Progenitor cell of endocrine pancreas (in vitro differentiated cells): ENCODE results near the gene ERN1. TPM values are rescaled to one million over a fixed set of nuclear protein-coding genes. Genes with fewer than 3 reads are reported as not detected.

ENCODE experiments used
- DNase-seq: peaks from one replicate; pipeline ENCODE4 v3.0.0; 2021; ENCODE audit warnings: low spot score; ENCODE audit not compliant: unreplicated experiment
- H3K27ac Mint-ChIP-seq: 2 replicates; pipeline ENCODE4 v1.8.0; 2021; ENCODE audit warnings: mild to moderate bottlenecking, moderate library complexity, mixed read lengths
- H3K27me3 Mint-ChIP-seq: 2 replicates; pipeline ENCODE4 v1.8.0; 2021; ENCODE audit warnings: mixed read lengths
- H3K36me3 Mint-ChIP-seq: 2 replicates; pipeline ENCODE4 v1.8.0; 2022; ENCODE audit warnings: mixed read lengths; ENCODE audit not compliant: insufficient read depth
- H3K4me1 Mint-ChIP-seq: 2 replicates; pipeline ENCODE4 v1.8.0; 2021; ENCODE audit warnings: low read depth, mixed read lengths
- H3K4me3 Mint-ChIP-seq: 2 replicates; pipeline ENCODE4 v1.8.0; 2021; ENCODE audit warnings: low read depth, mild to moderate bottlenecking, moderate library complexity, mixed read lengths
- H3K9me3 Mint-ChIP-seq: 2 replicates; pipeline ENCODE4 v1.8.0; 2021; ENCODE audit warnings: low read depth, mixed read lengths
- CTCF ChIP-seq: fragments of 200-600 bp; sonication (generic); IDR thresholded peaks from one replicate; pipeline ENCODE4 v1.5.0; 2021; ENCODE audit warnings: antibody characterized with exemption, mild to moderate bottlenecking; ENCODE audit not compliant: unreplicated experiment
- total RNA-seq: library from RNA; stranded (reverse); gene quantifications from 2 replicates; pipeline ENCODE4 v1.2.1, GENCODE V29; 2021

The ERN1 gene
- total RNA-seq, 1 donor from 2014 or later, result 43.1 TPM

GRCh38 chr17:63991611-63992010 is 138.3 kb downstream of the ERN1 start:
- no peaks in the 10 kb centered on the region for H3K36me3 Mint-ChIP-seq
- peaks cover 17% of the 10 kb centered on the region for H3K4me1 Mint-ChIP-seq
- no peak overlapping the region for H3K4me3 Mint-ChIP-seq

GRCh38 chr17:63989622-63990345 is 140.2 kb downstream of the ERN1 start:
- no peak for DNase-seq
- no peaks in the 10 kb centered on the region for H3K9me3 Mint-ChIP-seq

More at GRCh38 chr17:63991611-63992010, 138.3 kb downstream of the ERN1 start:
- Mint-ChIP-seq H3K27ac (no peak overlapping the region), H3K27me3 (peaks cover 66% of the 10 kb centered on the region), H3K9me3 (no peaks in the 10 kb centered on the region)
- no peak for DNase-seq
- no peak for TF ChIP-seq CTCF

More at GRCh38 chr17:63989622-63990345, 140.2 kb downstream of the ERN1 start:
- H3K27ac Mint-ChIP-seq, result no peak overlapping the region
- H3K36me3 Mint-ChIP-seq, result no peaks in the 10 kb centered on the region
- no peak overlapping the region for H3K4me3 Mint-ChIP-seq
- TF ChIP-seq CTCF, result no peak
- H3K27me3 Mint-ChIP-seq, result peaks cover 56% of the 10 kb centered on the region
- H3K4me1 Mint-ChIP-seq, result peaks cover 19% of the 10 kb centered on the region

Other genes with a start within 250 kb of the ERN1 start
- not detected in 2 replicates for gene GH2, start 248.2 kb downstream of the ERN1 start, total RNA-seq
- gene CSH1, start 233.6 kb downstream of the ERN1 start, total RNA-seq, result not detected in 2 replicates
- not detected in 2 replicates for gene CSHL1, start 218.9 kb downstream of the ERN1 start, total RNA-seq
- not detected in 2 replicates for gene GH1, start 211.3 kb downstream of the ERN1 start, total RNA-seq
- gene CD79B, start 197.8 kb downstream of the ERN1 start, total RNA-seq, result not detected in 2 replicates
- gene SCN4A, start 157.2 kb downstream of the ERN1 start, total RNA-seq, result 0.10 and 0.55 TPM in 2 replicates
- gene PRR29, start 131.8 kb downstream of the ERN1 start, total RNA-seq, result 2.8 and 3.7 TPM in 2 replicates
- gene ICAM2, start 109.5 kb downstream of the ERN1 start, total RNA-seq, result 0.72 and 0.91 TPM in 2 replicates
- gene TEX2, start 133.1 kb upstream of the ERN1 start, total RNA-seq, result 30.2 and 31.5 TPM in 2 replicates